Measurements from ENCODE around the gene SIRT7. TPM values are rescaled to one million over a fixed set of nuclear protein-coding genes. Genes with fewer than 3 reads are reported as not detected.

SIRT7 gene
- total RNA-seq, 6 experiments from 2014 or later: 7.4 to 15.0 (median 12.2) TPM

Other genes with a start within 250 kb of the SIRT7 start
- gene ARL16, start 234.4 kb downstream of the SIRT7 start, total RNA-seq: 10 to 100 TPM in 4 of 6 experiments, 1 to 10 TPM in 2; 5.3 to 16.8 (median 11.1) TPM
- gene HGS, start 234.2 kb downstream of the SIRT7 start, total RNA-seq: 10 to 100 TPM; 30.6 to 46.3 (median 37.3) TPM
- gene MRPL12, start 214.8 kb downstream of the SIRT7 start, total RNA-seq: 100 to 1,000 TPM in 2 of 6 experiments, 10 to 100 TPM in 4; 43.8 to 119 (median 59.3) TPM
- gene SLC25A10, start 205.9 kb downstream of the SIRT7 start, total RNA-seq: 10 to 100 TPM; 35.6 to 92.0 (median 72.7) TPM
- 100 to 1,000 TPM in 2 of 6 experiments, 10 to 100 TPM in 4; 39.5 to 146 (median 68.5) TPM for gene GCGR, start 114.0 kb downstream of the SIRT7 start, total RNA-seq
- gene MCRIP1, start 84.9 kb downstream of the SIRT7 start, total RNA-seq: 10 to 100 TPM; 19.0 to 32.6 (median 25.7) TPM
- gene PPP1R27, start 83.1 kb downstream of the SIRT7 start, total RNA-seq: under 1 TPM in 3 of 6 experiments, not detected in 3; 0.27 to 0.62 (median 0.40) TPM
- gene P4HB, start 57.6 kb downstream of the SIRT7 start, total RNA-seq: 1,000 to 10,000 TPM in 5 of 6 experiments, 100 to 1,000 TPM in 1; 856 to 5,039 (median 1,455) TPM
- gene ARHGDIA, start 46.8 kb downstream of the SIRT7 start, total RNA-seq: 100 to 1,000 TPM in 5 of 6 experiments, 10 to 100 TPM in 1; 92.4 to 162 (median 137) TPM
- 10 to 100 TPM; 11.6 to 20.3 (median 18.8) TPM for gene ALYREF, start 26.6 kb downstream of the SIRT7 start, total RNA-seq
- 100 to 1,000 TPM in 1 of 6 experiments, 10 to 100 TPM in 5; 54.3 to 101 (median 73.3) TPM for gene ANAPC11, start 26.5 kb downstream of the SIRT7 start, total RNA-seq
- gene NPB, start 15.9 kb downstream of the SIRT7 start, total RNA-seq: 1 to 10 TPM in 2 of 6 experiments, under 1 TPM in 2, not detected in 2; 0.12 to 1.5 (median 0.87) TPM
- 100 to 1,000 TPM in 1 of 6 experiments, 10 to 100 TPM in 5; 63.5 to 103 (median 89.3) TPM for gene PCYT2, start 6.8 kb downstream of the SIRT7 start, total RNA-seq
- gene MAFG, start 9.6 kb upstream of the SIRT7 start, total RNA-seq: 10 to 100 TPM in 2 of 6 experiments, 1 to 10 TPM in 4; 7.4 to 12.9 (median 9.2) TPM
- gene PYCR1, start 19.1 kb upstream of the SIRT7 start, total RNA-seq: 10 to 100 TPM in 1 of 6 experiments, 1 to 10 TPM in 5; 3.2 to 10.6 (median 5.1) TPM
- gene MYADML2, start 29.1 kb upstream of the SIRT7 start, total RNA-seq: not detected
- 1 to 10 TPM; 1.2 to 7.6 (median 3.0) TPM for gene NOTUM, start 43.0 kb upstream of the SIRT7 start, total RNA-seq
- 10 to 100 TPM; 24.4 to 55.6 (median 32.9) TPM for gene ASPSCR1, start 59.5 kb upstream of the SIRT7 start, total RNA-seq
- 10 to 100 TPM; 27.3 to 81.1 (median 47.8) TPM for gene CENPX, start 104.7 kb upstream of the SIRT7 start, total RNA-seq
- gene LRRC45, start 105.1 kb upstream of the SIRT7 start, total RNA-seq: 10 to 100 TPM in 3 of 6 experiments, 1 to 10 TPM in 3; 4.9 to 15.6 (median 11.9) TPM
- 1 to 10 TPM; 3.4 to 9.0 (median 5.4) TPM for gene RAC3, start 113.5 kb upstream of the SIRT7 start, total RNA-seq
- 1,000 to 10,000 TPM in 2 of 6 experiments, 100 to 1,000 TPM in 4; 389 to 1,607 (median 735) TPM for gene DCXR, start 119.5 kb upstream of the SIRT7 start, total RNA-seq
- gene RFNG, start 133.6 kb upstream of the SIRT7 start, total RNA-seq: 10 to 100 TPM; 29.9 to 53.3 (median 43.7) TPM
- 10 to 100 TPM; 46.5 to 93.5 (median 62.1) TPM for gene GPS1, start 133.7 kb upstream of the SIRT7 start, total RNA-seq
- 100 to 1,000 TPM in 2 of 6 experiments, 10 to 100 TPM in 4; 61.8 to 115 (median 89.9) TPM for gene DUS1L, start 147.6 kb upstream of the SIRT7 start, total RNA-seq
- 100 to 1,000 TPM in 4 of 6 experiments, 10 to 100 TPM in 2; 76.5 to 290 (median 217) TPM for gene FASN, start 180.1 kb upstream of the SIRT7 start, total RNA-seq